ENCODE measurements around the gene ZFP42. TPM values are rescaled to one million over a fixed set of nuclear protein-coding genes. Genes with fewer than 3 reads are reported as not detected.

The ZFP42 gene
- total RNA-seq = under 0.01 TPM in 2 replicates

GRCh38 chr4:187995322-187996207, at the start of gene ZFP42:
ZFP42 (plus strand) TSS chr4:187995771; CDS start chr4:188002808, 7,037 bp downstream.
- DNase-seq (ENCODE audit: low read depth) (no peak), FAIRE-seq (no peak)
- Histone ChIP-seq H3K36me3 (ENCODE audit: control insufficient read depth, insufficient read depth, low read length) (no peaks in the 10 kb centered on the region), H3K4me3 (ENCODE audit: low read depth, low read length) (no peak within 1 kb of the TSS), H3K27me3 (ENCODE audit: control insufficient read depth, insufficient read depth, low read length) (no peaks in the 10 kb centered on the region)
- TF ChIP-seq, protein P1, sequence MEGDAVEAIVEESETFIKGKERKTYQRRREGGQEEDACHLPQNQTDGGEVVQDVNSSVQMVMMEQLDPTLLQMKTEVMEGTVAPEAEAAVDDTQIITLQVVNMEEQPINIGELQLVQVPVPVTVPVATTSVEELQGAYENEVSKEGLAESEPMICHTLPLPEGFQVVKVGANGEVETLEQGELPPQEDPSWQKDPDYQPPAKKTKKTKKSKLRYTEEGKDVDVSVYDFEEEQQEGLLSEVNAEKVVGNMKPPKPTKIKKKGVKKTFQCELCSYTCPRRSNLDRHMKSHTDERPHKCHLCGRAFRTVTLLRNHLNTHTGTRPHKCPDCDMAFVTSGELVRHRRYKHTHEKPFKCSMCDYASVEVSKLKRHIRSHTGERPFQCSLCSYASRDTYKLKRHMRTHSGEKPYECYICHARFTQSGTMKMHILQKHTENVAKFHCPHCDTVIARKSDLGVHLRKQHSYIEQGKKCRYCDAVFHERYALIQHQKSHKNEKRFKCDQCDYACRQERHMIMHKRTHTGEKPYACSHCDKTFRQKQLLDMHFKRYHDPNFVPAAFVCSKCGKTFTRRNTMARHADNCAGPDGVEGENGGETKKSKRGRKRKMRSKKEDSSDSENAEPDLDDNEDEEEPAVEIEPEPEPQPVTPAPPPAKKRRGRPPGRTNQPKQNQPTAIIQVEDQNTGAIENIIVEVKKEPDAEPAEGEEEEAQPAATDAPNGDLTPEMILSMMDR (IDR thresholded peaks at IDR 0.05; ENCODE audit: insufficient read depth, low read length, severe bottlenecking) = no peak

GRCh38 chr4:187961171-187961570, 34.4 kb upstream of the ZFP42 start:
- DNase-seq (ENCODE audit: low read depth) (no peak), FAIRE-seq (no peak)
- Histone ChIP-seq H3K36me3 (ENCODE audit: control insufficient read depth, insufficient read depth, low read length) (no peaks in the 10 kb centered on the region), H3K27me3 (ENCODE audit: control insufficient read depth, insufficient read depth, low read length) (no peaks in the 10 kb centered on the region), H3K4me3 (ENCODE audit: low read depth, low read length) (no peak overlapping the region)
- TF ChIP-seq, protein P1 (IDR thresholded peaks at IDR 0.05; ENCODE audit: insufficient read depth, low read length, severe bottlenecking) = no peak

- TF ChIP-seq, protein P1 (IDR thresholded peaks at IDR 0.05; ENCODE audit: insufficient read depth, low read length, severe bottlenecking) = no peak
- DNase-seq (ENCODE audit: low read depth) (no peak), FAIRE-seq (no peak)
Observed at GRCh38 chr4:187961961-187962360, 33.6 kb upstream of the ZFP42 start.

GRCh38 chr4:187962926-187963325, 32.6 kb upstream of the ZFP42 start:
- DNase-seq (ENCODE audit: low read depth) = no peak
- TF ChIP-seq, protein P1 (IDR thresholded peaks at IDR 0.05; ENCODE audit: insufficient read depth, low read length, severe bottlenecking) = no peak
- no peak overlapping the region for H3K4me3 ChIP-seq (ENCODE audit: low read depth, low read length)
- H3K36me3 ChIP-seq (ENCODE audit: control insufficient read depth, insufficient read depth, low read length) = no peaks in the 10 kb centered on the region
- H3K27me3 ChIP-seq (ENCODE audit: control insufficient read depth, insufficient read depth, low read length) = no peaks in the 10 kb centered on the region
- FAIRE-seq = no peak

More at GRCh38 chr4:187961961-187962360, 33.6 kb upstream of the ZFP42 start:
- Histone ChIP-seq H3K4me3 (ENCODE audit: low read depth, low read length) (no peak overlapping the region), H3K27me3 (ENCODE audit: control insufficient read depth, insufficient read depth, low read length) (no peaks in the 10 kb centered on the region), H3K36me3 (ENCODE audit: control insufficient read depth, insufficient read depth, low read length) (no peaks in the 10 kb centered on the region)

DNA sequence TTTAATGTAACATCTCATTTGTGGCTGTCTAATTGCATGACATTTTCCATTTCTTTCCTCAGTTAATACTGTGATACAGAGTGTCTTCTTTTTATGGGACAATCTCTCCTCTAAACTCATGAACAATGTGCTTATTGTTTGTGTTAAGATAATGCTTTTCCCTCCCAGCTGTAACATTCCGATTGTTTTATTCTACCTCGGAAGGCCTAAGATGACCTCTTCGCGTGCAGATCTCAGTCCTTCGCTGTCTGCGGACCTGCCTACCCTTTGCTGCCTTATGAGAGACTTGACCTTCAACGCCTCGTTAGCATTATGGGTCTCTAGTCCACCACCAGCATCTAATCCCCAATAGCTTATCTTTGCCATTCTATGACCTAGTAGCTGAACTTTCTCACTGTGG, 29.8 kb upstream of the ZFP42 start:
- no peak for FAIRE-seq
- no peaks in the 10 kb centered on the region for H3K36me3 ChIP-seq (ENCODE audit: control insufficient read depth, insufficient read depth, low read length)
- H3K4me3 ChIP-seq (ENCODE audit: low read depth, low read length) = no peak overlapping the region
- no peaks in the 10 kb centered on the region for H3K27me3 ChIP-seq (ENCODE audit: control insufficient read depth, insufficient read depth, low read length)
- no peak for DNase-seq (ENCODE audit: low read depth)
- TF ChIP-seq, protein P1 (IDR thresholded peaks at IDR 0.05; ENCODE audit: insufficient read depth, low read length, severe bottlenecking) = no peak

Measured in bronchial epithelial cell (primary cell).